GM23338 (cell line): ENCODE measurements around the gene KPNA6. TPM values are rescaled to one million over a fixed set of nuclear protein-coding genes. Genes with fewer than 3 reads are reported as not detected.

ENCODE experiments used
- ATAC-seq: fragments of 200-7000 bp; cut with Tn5 transposase; 3 replicates; pipeline ENCODE4 v1.9.1; 2020
- DNase-seq: peaks from one replicate; pipeline ENCODE4 v3.0.0-alpha.2; 2015; ENCODE audit warnings: low spot score
- H2AFZ ChIP-seq: fragments of 200-600 bp; sonication (generic); 2 replicates; pipeline ENCODE4 v1.8.0; 2016; ENCODE audit warnings: antibody characterized with exemption, mild to moderate bottlenecking, moderate library complexity
- H3F3A ChIP-seq: fragments of 200-600 bp; sonication (generic); replicated peaks from 2 replicates; pipeline ENCODE4 v1.8.0; 2017; ENCODE audit warnings: antibody characterized with exemption, mixed run types, low read depth
- H3K27ac ChIP-seq: fragments of 200-600 bp; sonication (generic); 2 replicates; pipeline ENCODE4 v1.6.1; 2016; ENCODE audit warnings: low read depth
- H3K27me3 ChIP-seq: fragments of 200-600 bp; sonication (generic); 2 replicates; pipeline ENCODE4 v1.8.0; 2016; ENCODE audit warnings: mild to moderate bottlenecking, mixed run types, moderate library complexity; ENCODE audit not compliant: insufficient read depth
- H3K36me3 ChIP-seq: fragments of 200-600 bp; sonication (generic); 2 replicates; pipeline ENCODE4 v1.8.0; 2016; ENCODE audit warnings: mild to moderate bottlenecking; ENCODE audit not compliant: insufficient read depth
- H3K4me1 ChIP-seq: fragments of 200-600 bp; sonication (generic); 2 replicates; pipeline ENCODE4 v1.8.0; 2016; ENCODE audit warnings: mild to moderate bottlenecking, moderate library complexity; ENCODE audit not compliant: insufficient read depth
- H3K4me2 ChIP-seq: fragments of 200-600 bp; sonication (generic); 2 replicates; pipeline ENCODE4 v1.7.1; 2017; ENCODE audit warnings: mixed run types
- H3K4me3 ChIP-seq: fragments of 200-600 bp; sonication (generic); 2 replicates; pipeline ENCODE4 v1.6.1; 2016; ENCODE audit warnings: mixed run types
- H3K79me2 ChIP-seq: fragments of 200-600 bp; sonication (generic); replicated peaks from 2 replicates; pipeline ENCODE4 v1.8.0; 2017; ENCODE audit warnings: mild to moderate bottlenecking; ENCODE audit not compliant: insufficient read depth
- H3K9me2 ChIP-seq: fragments of 200-600 bp; sonication (generic); 2 replicates; pipeline ENCODE4 v1.8.0; 2017; ENCODE audit not compliant: insufficient read depth
- H4K20me1 ChIP-seq: fragments of 200-600 bp; sonication (generic); replicated peaks from 2 replicates; pipeline ENCODE4 v1.8.0; 2017; ENCODE audit warnings: mild to moderate bottlenecking; ENCODE audit not compliant: insufficient read depth
- H3K27ac Mint-ChIP-seq: 2 replicates; pipeline ENCODE4 v1.8.0; 2020; ENCODE audit warnings: inconsistent platforms, mild to moderate bottlenecking, moderate library complexity, mixed read lengths
- H3K27me3 Mint-ChIP-seq: 3 replicates; pipeline ENCODE4 v1.8.0; 2022; ENCODE audit warnings: low read depth, mild to moderate bottlenecking, moderate library complexity, mixed read lengths, inconsistent platforms; ENCODE audit not compliant: insufficient read depth, poor library complexity
- H3K36me3 Mint-ChIP-seq: 3 replicates; pipeline ENCODE4 v1.8.0; 2021; ENCODE audit warnings: low read depth, mild to moderate bottlenecking, inconsistent platforms, moderate library complexity, mixed read lengths
- H3K4me1 Mint-ChIP-seq: 3 replicates; pipeline ENCODE4 v1.8.0; 2020; ENCODE audit warnings: mild to moderate bottlenecking, inconsistent platforms, mixed read lengths
- H3K4me3 Mint-ChIP-seq: 3 replicates; pipeline ENCODE4 v1.8.0; 2021; ENCODE audit warnings: moderate library complexity, mild to moderate bottlenecking, inconsistent platforms, mixed read lengths
- H3K9me3 Mint-ChIP-seq: 3 replicates; pipeline ENCODE4 v1.8.0; 2020; ENCODE audit warnings: moderate library complexity, mild to moderate bottlenecking, inconsistent platforms, mixed read lengths
- CREB1 ChIP-seq: fragments of 250-450 bp; sonication (Bioruptor Pico); IDR thresholded peaks from 2 replicates; pipeline ENCODE4 v1.5.0; 2020; ENCODE audit warnings: low read depth, mild to moderate bottlenecking, moderate library complexity
- EZH2phosphoT487 ChIP-seq: fragments of 200-600 bp; sonication (generic); IDR thresholded peaks from one replicate; pipeline ENCODE4 v1.8.1; 2018; ENCODE audit warnings: antibody characterized with exemption; ENCODE audit not compliant: unreplicated experiment
- POLR2AphosphoS5 ChIP-seq: IDR thresholded peaks from 2 replicates; pipeline ENCODE4 v1.6.1; 2016; ENCODE audit warnings: antibody characterized with exemption, low read depth
- polyA plus RNA-seq: library from polyadenylated mRNA; unstranded; fragments of >200 nt; fragmentation: Nextera tagmentation; extraction: Ambion mirVana; gene quantifications from 2 replicates; pipeline ENCODE4 v1.2.1, GENCODE V29; 2016
- total RNA-seq: library from RNA; depleted of rRNA; stranded (reverse); fragments of >200 nt; shearing (Covaris generic); gene quantifications from 2 replicates; pipeline ENCODE4 v1.2.3, GENCODE V29; 2014
- TF ChIP-seq, protein P1 (sequence below): fragments of 250-450 bp; sonication (Bioruptor Pico); IDR thresholded peaks from 2 replicates; pipeline ENCODE4 v1.5.0; 2020; ENCODE audit warnings: mild to moderate bottlenecking, moderate library complexity
- TF ChIP-seq, protein P2 (sequence below): IDR thresholded peaks from 2 replicates; pipeline ENCODE4 v1.6.1; 2016; ENCODE audit warnings: antibody characterized with exemption

The KPNA6 gene
- total and polyA plus RNA-seq, 2 experiments from 2014 or later = 28.6 to 72.2 TPM

DNA sequence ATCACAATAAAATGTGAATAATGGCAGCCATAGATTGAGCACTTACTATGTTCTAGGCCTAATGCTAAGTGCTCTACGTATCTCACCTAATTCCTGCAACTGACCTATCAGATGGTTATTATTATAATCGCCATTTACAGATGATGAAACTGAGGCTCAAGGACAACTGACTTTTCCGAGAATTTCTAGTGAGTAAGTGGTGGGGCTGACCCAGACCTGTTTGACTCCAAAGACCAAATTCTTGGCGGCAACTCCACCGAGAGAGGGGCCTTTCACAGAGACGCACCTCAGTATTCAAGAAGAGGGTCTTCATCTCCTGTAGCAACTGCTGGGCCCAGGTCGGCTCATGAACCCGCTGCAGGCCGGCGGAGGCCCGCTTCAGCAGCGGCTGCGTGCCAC is 113.7 kb downstream of the KPNA6 start (continued):
- TF ChIP-seq, protein P1, sequence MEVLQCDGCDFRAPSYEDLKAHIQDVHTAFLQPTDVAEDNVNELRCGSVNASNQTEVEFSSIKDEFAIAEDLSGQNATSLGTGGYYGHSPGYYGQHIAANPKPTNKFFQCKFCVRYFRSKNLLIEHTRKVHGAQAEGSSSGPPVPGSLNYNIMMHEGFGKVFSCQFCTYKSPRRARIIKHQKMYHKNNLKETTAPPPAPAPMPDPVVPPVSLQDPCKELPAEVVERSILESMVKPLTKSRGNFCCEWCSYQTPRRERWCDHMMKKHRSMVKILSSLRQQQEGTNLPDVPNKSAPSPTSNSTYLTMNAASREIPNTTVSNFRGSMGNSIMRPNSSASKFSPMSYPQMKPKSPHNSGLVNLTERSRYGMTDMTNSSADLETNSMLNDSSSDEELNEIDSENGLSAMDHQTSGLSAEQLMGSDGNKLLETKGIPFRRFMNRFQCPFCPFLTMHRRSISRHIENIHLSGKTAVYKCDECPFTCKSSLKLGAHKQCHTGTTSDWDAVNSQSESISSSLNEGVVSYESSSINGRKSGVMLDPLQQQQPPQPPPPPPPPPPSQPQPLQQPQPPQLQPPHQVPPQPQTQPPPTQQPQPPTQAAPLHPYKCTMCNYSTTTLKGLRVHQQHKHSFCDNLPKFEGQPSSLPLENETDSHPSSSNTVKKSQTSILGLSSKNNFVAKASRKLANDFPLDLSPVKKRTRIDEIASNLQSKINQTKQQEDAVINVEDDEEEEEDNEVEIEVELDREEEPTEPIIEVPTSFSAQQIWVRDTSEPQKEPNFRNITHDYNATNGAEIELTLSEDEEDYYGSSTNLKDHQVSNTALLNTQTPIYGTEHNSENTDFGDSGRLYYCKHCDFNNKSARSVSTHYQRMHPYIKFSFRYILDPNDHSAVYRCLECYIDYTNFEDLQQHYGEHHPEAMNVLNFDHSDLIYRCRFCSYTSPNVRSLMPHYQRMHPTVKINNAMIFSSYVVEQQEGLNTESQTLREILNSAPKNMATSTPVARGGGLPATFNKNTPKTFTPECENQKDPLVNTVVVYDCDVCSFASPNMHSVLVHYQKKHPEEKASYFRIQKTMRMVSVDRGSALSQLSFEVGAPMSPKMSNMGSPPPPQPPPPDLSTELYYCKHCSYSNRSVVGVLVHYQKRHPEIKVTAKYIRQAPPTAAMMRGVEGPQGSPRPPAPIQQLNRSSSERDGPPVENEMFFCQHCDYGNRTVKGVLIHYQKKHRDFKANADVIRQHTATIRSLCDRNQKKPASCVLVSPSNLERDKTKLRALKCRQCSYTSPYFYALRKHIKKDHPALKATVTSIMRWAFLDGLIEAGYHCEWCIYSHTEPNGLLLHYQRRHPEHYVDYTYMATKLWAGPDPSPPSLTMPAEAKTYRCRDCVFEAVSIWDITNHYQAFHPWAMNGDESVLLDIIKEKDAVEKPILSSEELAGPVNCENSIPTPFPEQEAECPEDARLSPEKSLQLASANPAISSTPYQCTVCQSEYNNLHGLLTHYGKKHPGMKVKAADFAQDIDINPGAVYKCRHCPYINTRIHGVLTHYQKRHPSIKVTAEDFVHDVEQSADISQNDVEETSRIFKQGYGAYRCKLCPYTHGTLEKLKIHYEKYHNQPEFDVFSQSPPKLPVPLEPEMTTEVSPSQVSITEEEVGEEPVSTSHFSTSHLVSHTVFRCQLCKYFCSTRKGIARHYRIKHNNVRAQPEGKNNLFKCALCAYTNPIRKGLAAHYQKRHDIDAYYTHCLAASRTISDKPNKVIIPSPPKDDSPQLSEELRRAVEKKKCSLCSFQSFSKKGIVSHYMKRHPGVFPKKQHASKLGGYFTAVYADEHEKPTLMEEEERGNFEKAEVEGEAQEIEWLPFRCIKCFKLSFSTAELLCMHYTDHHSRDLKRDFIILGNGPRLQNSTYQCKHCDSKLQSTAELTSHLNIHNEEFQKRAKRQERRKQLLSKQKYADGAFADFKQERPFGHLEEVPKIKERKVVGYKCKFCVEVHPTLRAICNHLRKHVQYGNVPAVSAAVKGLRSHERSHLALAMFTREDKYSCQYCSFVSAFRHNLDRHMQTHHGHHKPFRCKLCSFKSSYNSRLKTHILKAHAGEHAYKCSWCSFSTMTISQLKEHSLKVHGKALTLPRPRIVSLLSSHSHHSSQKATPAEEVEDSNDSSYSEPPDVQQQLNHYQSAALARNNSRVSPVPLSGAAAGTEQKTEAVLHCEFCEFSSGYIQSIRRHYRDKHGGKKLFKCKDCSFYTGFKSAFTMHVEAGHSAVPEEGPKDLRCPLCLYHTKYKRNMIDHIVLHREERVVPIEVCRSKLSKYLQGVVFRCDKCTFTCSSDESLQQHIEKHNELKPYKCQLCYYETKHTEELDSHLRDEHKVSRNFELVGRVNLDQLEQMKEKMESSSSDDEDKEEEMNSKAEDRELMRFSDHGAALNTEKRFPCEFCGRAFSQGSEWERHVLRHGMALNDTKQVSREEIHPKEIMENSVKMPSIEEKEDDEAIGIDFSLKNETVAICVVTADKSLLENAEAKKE = no peak
- TF ChIP-seq CREB1 (CRISPR knock-in tag) (no peak), EZH2phosphoT487 (no peak)

GRCh38 chr1:32221980-32222755 is 114.3 kb downstream of the KPNA6 start, which contains the start of the genes EIF3I and TMEM234:
EIF3I (plus strand) TSS chr1:32222407; CDS start chr1:32222442, 35 bp downstream.
TMEM234 (minus strand) TSS chr1:32222353; CDS start chr1:32222322, 31 bp downstream.
- peak; percentile 99 for DNase-seq
- H3K4me1 Mint-ChIP-seq = peaks cover 17% of the 10 kb centered on the region
- H3K9me3 Mint-ChIP-seq = no peaks in the 10 kb centered on the region
- H3F3A ChIP-seq = peaks cover 15% of the 10 kb centered on the region
- H3K4me1 ChIP-seq = peaks cover 10% of the 10 kb centered on the region
- peak within 1 kb of the TSS; percentile 79 for H3K27ac ChIP-seq
- no peaks in the 10 kb centered on the region for H3K27me3 ChIP-seq
- peak; percentile 89 for ATAC-seq
- TF ChIP-seq, protein P2, sequence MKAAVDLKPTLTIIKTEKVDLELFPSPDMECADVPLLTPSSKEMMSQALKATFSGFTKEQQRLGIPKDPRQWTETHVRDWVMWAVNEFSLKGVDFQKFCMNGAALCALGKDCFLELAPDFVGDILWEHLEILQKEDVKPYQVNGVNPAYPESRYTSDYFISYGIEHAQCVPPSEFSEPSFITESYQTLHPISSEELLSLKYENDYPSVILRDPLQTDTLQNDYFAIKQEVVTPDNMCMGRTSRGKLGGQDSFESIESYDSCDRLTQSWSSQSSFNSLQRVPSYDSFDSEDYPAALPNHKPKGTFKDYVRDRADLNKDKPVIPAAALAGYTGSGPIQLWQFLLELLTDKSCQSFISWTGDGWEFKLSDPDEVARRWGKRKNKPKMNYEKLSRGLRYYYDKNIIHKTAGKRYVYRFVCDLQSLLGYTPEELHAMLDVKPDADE = peak; percentile 80
- peak; percentile 92 for TF ChIP-seq POLR2AphosphoS5
- TF ChIP-seq, protein P1 = no peak
- peak; percentile 88 for TF ChIP-seq CREB1 (CRISPR knock-in tag)
- peaks cover 40% of the 10 kb centered on the region for H3K36me3 Mint-ChIP-seq
- peaks cover 8% of the 10 kb centered on the region; the same call in 1 of the 2 replicates for H4K20me1 ChIP-seq
- peak within 1 kb of the TSS; percentile 80 for H2AFZ ChIP-seq
- H3K27ac Mint-ChIP-seq = peak within 1 kb of the TSS; percentile 98
- H3K4me3 ChIP-seq = peak within 1 kb of the TSS; percentile 93
- peak within 1 kb of the TSS; percentile 99 for H3K4me2 ChIP-seq
- H3K79me2 ChIP-seq = peaks cover 30% of the 10 kb centered on the region
- H3K27me3 Mint-ChIP-seq = peaks cover 7% of the 10 kb centered on the region
- peaks cover 30% of the 10 kb centered on the region for H3K36me3 ChIP-seq
- no peaks in the 10 kb centered on the region for H3K9me2 ChIP-seq
- peak within 1 kb of the TSS; percentile 99 for H3K4me3 Mint-ChIP-seq
